Stimulated activated CD8-positive, alpha-beta memory T cell treated with anti-CD3 and anti-CD28 coated beads, Interleukin-12 subunit alpha, Interleukin-12 subunit beta, amount 100 ng/mL, for 24 hours (primary cell): ENCODE data around the gene PTPN13.

Experiments
- DNase-seq: peaks from one replicate; pipeline ENCODE4 v3.0.0-alpha.2; 2020; ENCODE audit errors: extremely low read depth

The PTPN13 gene, protein sequence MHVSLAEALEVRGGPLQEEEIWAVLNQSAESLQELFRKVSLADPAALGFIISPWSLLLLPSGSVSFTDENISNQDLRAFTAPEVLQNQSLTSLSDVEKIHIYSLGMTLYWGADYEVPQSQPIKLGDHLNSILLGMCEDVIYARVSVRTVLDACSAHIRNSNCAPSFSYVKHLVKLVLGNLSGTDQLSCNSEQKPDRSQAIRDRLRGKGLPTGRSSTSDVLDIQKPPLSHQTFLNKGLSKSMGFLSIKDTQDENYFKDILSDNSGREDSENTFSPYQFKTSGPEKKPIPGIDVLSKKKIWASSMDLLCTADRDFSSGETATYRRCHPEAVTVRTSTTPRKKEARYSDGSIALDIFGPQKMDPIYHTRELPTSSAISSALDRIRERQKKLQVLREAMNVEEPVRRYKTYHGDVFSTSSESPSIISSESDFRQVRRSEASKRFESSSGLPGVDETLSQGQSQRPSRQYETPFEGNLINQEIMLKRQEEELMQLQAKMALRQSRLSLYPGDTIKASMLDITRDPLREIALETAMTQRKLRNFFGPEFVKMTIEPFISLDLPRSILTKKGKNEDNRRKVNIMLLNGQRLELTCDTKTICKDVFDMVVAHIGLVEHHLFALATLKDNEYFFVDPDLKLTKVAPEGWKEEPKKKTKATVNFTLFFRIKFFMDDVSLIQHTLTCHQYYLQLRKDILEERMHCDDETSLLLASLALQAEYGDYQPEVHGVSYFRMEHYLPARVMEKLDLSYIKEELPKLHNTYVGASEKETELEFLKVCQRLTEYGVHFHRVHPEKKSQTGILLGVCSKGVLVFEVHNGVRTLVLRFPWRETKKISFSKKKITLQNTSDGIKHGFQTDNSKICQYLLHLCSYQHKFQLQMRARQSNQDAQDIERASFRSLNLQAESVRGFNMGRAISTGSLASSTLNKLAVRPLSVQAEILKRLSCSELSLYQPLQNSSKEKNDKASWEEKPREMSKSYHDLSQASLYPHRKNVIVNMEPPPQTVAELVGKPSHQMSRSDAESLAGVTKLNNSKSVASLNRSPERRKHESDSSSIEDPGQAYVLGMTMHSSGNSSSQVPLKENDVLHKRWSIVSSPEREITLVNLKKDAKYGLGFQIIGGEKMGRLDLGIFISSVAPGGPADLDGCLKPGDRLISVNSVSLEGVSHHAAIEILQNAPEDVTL (N-terminal part only)

DNA sequence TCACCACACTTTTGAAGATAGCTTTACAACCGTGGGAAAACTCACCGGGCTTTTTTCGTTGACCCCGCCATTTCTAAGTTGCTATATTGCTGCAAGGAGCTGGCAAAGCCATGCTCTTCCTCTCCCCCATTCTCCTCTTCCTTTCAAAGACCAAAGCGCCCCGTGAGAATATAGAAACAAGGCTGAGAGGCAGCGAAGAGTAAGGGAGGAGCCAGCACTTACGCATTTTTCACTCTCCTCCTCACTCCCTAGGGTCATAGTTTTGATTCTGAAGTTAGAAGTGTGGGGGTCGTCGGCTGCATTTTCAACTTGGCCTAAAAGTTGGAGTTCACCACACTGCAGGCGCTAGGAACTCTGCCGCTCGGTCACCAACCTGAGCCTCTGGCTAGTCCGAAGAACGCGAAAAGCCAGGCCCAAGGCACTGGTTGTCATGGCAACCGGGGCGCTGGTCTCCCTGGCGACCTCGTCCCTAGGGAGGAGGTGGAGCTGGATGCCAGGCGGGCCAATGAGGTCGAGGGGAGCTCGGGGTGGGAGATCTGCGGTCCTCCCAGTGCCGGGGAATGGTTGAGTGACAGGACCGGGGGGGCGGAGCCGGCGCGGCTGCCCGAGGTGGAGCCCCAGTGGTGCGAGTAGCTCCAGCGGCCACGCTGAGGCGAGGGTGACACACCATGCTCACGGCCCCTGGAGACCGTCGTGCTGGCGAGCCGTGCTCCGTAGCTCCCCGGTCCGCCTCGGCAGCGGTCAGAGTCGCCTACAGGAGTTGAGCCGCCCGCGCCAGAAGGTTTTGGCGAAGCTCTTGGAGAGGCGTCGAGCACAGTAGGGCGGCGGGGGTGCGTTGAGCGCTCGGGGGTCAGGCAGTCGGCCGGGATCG is at the start of gene PTPN13:
Gene PTPN13, plus strand, starts transcription at position 628 of the 871 bp plus-strand sequence. CDS start 40,942 bp downstream, outside the sequence.
- DNase-seq, result peak; percentile 11

DNA sequence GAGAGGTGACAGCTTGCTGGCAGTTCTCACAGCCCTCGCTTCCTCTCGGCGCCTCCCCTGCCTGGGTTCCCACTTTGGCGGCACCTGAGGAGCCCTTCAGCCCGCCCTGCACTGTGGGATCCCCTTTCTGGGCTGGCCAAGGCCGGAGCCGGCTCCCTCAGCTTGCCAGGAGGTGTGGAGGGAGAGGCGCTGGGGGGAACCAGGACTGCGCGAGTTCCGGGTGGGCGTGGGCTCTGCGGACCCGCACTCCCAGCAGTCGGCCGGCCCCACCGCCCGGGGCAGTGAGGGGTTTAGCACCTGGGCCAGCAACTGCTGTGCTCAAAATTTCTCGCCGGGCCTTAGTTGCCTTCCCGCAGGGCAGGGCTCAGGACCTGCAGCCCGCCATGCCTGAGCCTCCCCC is 47.0 kb upstream of the PTPN13 start:
- no peak for DNase-seq

DNA sequence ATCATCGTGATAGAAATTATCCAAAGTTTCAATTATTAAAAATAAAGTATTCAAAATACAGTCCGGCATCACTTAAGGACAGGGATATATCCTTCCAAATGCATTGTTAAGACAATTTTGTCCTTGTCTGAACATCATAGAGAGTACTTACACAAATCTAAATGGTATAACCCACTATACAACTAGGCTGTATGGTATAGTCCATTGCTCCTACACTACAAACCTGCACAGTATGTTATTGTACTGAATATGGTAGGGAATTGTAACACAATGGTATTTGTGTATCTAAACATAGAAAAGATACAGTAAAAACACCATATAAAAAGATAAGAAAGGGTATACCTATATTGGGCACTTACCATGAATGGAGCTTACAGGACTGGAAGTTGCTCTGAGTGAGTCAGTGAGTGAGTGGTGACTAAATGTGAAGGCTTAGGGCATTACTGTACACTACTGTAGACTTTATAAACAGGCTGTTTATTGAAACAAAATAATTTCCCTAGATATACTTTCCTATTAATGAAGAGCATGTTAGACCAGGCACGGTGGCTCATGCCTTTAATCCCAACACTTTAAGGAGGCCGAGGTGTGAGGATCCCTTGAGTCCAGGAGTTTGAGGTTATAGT is 44.8 kb upstream of the PTPN13 start:
- DNase-seq, result no peak

DNA sequence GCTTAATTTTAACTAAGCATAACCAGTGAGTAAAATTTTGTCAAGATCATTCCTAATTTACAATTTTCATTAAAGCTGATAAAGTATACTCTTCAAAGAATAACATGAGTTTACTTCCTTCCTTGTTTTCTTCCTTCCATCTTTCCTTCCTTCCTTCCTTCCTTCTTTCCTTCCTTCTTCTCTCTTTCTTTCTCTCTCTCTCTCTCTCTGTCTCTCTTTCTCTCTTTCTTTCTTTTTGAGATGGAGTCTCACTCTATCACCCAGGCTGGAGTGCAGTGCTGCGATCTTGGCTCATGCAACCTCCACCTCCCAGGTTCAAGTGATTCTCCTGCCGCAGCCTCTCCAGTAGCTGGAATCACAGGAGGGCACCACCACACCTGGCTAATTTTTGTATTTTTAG is 42.7 kb upstream of the PTPN13 start:
- no peak for DNase-seq

DNA sequence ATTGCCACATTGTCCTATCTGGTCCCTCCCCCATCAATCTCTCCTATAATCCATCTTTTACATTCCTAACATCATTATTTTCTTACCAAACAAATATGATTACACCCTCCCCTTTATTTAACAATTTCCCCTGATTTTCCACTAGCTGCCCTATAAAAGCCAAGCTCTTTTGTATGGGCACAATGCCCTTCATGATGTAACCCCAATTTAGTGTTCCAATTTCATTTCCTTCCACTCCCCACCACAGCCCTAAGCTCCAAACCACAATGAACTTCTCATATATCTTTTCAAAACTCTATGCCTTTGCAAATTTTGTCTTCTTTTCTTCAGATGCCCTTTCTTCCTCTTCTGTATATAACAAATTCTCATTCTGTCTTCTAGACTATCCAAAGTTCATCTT is 39.5 kb upstream of the PTPN13 start:
- no peak for DNase-seq

DNA sequence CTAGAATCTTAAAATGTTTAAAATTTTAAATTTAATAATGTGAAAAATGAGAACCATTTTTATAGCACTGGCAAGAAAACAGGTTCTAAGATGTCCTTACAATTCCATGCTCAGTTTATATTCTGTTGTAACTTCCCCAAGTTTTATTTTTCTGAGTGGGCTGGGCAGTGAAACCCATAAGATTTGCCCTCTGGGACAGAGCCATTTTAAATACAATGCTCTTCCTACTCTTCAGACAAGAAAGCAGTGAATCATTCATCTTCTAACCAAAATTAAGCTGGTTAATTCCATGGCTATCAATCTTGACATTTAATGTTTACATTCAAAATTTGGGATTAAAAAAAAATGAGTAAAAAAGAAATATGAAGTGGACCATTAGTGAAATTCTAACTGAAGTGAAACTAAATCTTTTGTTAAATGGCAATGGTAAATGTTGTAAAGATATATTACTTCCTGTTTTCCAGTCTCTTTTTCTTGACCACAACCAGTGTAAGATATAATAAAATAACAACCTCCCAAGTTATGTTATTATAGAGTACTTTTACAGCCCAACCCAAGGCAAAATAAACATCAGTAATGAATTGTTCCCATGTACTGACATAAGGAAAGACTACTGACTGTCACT is 37.2 kb upstream of the PTPN13 start:
- DNase-seq, result no peak

DNA sequence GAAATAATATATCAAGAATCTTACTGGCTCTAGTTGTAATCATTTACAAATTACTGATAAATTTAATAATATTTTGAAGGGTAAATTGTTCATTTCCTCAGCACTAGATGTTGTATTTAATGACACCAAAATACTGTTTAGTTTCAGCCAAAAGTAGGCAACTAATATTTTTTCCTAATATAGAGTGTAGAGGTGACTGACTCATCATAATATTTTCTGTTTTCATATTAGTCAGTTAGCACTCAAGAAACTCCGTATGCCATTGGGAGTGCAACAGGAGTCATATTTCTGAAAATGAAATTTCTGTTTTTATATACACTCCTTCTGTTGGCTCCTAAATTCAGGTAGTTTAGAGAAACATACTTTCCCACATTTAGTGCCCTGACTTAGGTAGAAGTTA is 36.6 kb upstream of the PTPN13 start:
- DNase-seq, result no peak

DNA sequence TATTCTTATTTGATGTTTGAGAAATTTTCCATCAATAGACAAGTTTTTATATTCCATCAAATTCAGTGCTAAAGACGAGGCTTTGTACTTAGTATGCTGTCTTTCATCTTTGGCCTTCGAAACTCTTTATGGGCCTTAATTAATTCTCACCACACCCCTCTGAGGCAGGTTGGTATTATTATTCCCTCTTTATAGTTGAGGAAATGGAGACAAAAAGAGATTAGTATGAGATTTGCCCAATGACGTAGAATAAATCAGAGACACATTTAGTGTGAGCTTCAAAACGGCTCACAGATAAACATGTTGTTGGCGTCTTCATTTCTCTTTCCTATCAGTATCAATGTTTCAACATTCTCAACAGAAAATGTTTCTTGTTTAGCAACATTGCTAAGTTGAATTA is 35.9 kb upstream of the PTPN13 start:
- no peak for DNase-seq

DNA sequence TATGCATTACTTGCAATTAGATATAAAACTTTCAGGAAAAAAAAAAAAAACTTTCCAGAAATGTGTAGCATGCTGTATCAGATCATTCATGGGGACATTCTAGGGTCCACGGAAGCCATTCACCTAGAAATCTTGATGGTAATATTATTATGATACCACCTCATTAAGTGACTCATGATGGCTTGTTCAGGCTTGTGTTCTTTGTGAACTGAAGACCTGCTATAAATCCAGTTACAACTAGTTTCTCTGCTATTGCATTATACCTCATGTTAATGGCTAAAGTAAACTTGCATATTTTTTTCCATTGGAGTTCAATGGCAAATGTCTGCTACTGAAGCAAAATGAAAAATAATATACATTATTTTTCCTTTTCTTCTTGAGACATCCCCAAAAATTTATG is 35.3 kb upstream of the PTPN13 start:
- DNase-seq, result no peak

DNA sequence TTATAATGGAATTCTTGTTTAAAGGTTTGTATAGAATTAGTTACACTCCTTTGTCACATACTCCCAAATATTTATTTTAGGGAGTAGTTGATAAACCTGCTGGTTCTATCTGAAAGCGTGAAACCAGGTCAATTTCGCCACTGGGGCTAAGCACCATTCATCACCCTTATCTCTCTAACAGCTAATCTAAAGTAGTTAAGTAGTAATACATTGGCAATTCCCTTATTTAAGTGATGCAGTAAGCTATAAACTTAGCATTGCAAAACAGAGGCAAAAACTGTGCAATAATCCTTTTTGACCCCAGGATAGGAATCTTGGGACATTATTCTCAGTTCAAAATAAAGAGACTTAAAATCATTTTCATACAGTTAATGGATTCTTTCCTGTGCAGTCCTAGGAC is 33.7 kb upstream of the PTPN13 start:
- DNase-seq, result no peak

DNA sequence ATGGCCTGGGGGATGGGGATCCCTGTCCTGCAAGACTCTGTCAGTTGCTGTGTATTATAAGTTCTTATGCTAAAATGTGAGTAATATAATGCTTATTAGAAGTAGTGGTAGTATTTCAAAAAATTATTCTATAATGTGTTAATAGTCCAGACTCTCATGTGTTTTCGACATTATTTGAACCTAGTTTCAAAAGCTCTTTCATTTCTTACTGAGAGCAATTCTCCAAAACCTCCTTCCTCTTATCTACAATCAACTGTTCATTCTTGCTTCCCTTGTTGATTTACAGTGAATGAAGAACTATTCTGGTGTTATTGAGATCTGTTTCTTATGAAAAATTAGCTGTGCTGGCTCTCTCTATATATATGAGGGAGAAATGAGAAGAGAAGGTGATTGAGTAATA is 32.9 kb upstream of the PTPN13 start:
- DNase-seq, result no peak

DNA sequence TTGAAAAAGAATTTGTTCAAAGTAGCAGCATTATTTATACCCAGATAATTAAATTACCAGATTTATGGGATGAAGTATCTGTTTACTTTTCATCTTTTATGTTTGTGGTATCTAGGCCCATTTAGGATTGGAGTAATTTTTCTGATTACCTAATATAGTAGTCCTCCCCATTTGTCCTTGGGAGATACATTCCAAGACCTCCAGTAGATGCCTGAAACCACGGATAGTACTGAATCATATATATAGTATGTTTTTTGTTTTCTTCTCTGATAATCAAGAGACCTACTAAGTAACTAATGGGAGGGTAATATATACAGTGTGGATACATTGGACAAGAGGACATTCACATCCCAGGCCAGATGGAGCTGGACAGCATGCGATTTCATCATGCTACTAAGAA is 30.7 kb upstream of the PTPN13 start:
- DNase-seq, result no peak

DNA sequence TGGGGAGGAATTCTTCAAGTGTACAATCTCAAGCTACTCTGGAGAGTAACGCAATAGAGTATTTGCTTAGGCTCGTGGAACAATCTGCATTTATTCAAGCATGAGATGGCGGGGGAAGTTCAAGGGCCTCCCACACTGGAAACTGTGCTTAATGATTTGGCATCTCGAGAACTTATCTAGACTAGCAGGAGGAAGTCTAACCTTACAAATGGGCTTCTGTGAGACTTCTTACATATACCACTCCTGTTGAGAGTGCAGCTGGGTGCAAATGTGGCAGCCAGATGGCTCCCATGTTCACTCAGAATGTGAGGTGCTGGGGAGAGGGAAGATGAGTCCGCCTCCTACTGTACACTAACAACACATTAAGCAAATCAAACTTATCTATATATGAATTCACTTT is 29.3 kb upstream of the PTPN13 start:
- no peak for DNase-seq

DNA sequence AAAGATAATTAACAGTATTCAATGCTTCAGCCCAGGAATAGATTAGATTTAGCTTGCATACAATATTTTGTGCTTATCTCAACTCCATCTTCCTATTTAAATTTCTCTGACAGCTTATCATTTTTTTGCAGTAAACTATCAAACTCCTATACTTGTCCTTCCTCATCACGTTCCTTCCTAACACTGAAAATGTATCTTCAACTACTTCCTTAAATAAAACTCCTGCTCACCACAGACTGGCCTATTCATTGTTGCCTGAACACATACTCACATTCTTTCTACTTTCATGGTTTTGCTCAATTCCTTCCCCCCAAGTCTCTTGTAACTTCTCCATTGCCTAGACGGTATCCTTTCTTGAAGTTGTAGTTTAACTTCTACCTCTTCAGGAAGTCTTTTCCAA is 28.5 kb upstream of the PTPN13 start:
- no peak for DNase-seq

DNA sequence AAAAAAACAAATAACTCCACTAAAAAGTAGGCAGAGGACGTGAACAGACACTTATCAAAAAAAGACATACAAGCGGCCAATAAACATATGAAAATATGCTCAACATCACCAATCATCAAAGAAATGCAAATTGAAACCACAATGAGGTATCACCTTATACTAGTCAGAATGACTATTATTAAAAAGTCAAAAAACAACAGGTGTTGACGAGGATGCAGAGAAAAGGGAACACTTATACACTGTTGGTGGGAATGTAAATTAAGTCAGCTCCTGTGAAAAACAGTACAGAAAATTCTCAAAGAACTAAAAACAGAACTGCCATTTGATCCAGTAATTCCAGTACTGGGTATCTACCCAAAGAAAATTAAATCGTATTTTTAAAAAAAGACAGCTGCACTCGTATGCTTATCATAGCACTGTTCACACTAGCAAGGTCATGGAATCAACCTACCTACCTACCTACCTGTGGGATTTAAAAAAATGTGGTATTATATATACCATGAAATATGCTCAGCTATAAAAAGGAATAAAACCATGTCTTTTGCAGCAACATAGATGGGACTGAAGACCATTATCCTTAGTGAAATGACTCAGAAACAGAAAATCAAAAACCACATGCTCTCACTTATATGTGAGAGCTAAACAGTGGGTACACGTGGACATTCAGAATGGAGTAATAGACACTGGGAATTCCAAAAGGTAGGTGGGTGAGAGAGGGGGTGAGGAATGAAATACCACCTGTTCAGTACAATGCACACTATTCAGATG is 24.8 kb upstream of the PTPN13 start:
- no peak for DNase-seq

DNA sequence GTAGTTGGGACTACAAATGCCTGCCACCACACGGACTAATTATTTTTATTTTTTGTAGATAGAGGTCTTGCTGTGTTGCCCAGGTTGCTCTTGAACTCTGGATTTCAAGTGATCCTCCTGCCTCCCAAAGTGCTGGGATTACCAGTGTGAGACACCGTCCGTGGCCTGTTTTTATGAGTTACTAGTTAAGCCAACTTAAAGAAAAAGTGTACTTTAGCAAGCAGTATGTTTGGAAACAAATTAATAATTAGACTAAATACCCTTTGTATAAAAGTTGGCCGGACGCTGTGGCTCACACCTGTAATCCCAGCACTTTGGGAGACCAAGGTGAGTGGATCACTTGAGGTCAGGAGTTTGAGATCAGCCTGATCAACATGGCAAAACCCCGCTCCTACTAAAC is 14.2 kb upstream of the PTPN13 start:
- DNase-seq, result no peak

DNA sequence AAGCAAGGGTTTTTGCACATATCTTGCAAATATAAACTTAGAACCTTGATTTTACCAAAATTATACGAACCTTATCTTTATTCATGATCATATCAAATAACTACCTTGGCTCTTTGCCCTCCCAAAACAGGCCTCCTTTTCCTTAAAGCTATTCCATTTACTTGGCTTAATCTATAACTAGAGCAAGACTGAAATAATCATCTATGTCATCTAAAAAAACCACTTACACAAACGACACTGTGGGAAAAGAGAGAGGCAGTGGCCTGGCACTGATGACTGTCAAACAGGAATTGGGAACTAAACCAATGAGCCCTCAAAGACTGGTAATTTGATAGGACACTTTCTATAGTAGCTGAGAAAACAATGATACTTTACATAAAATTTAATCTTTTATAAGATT is 11.7 kb upstream of the PTPN13 start:
- no peak for DNase-seq

DNA sequence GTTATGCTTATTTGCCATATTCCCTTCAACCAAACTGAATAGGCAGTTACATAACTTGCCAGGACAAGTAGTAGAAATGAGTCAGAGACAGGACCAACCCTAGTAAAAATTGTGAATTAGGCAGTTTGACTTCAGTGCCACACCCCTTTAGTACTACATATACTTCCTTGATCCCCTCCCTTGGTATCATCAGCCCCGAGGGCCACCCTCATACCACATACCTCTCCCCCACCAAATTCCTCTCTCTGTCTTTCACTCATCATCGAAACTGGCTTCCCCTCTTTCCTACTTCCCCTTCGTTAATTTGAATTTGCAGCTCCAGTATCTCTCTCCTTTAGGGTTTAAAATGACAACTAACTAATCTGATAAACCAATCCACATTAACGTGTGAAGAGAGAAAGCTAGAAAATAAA is 7.9 kb upstream of the PTPN13 start:
- no peak for DNase-seq

DNA sequence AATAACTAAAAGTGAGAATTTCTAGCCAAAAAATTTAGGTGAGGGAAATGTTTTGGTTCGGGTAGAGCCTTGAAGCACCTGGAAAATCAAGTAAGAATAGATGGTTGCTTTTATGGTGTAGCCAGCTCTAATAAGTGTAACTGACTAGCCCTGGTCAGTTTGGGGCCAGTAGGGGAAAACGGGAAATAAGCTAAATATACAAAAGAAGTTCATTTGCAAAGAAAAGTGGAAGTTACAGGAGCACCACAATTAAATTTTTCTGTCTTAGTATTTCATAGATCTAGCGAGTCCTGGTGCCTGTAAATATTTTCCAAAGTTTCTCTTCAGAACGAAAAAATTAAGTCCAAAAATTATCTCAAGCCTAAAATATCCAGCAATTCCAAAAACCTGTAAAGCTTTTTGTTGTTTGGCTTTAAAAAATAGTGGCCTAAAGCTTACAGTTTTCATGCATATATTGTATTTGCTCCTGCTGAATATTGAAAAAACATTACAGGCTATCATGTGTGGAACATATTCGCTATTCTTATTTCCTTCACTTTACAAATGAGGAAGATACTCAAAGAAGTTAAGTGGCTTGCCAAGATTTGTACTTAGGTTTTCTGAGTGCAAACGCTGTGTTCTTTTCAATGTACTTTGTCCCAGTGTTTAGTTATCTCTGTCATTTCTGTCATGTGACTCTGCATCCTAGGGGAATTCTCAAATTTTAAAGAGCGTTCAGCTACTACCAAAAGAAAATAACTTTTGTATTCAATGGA is 7.3 kb upstream of the PTPN13 start:
- no peak for DNase-seq
